SK-N-MC (cell line): Measurements from ENCODE around the gene FXYD5.

ENCODE experiments used
- EZH2 ChIP-seq: fragments of 200-600 bp; sonication (generic); IDR thresholded peaks from one replicate; pipeline ENCODE4 v1.6.1; 2017; ENCODE audit warnings: antibody characterized with exemption
- FOXP2 ChIP-seq: optimal IDR thresholded peaks from 2 replicates; pipeline ENCODE3; 2011; ENCODE audit warnings: mild to moderate bottlenecking, moderate library complexity; ENCODE audit not compliant: insufficient read depth; ENCODE audit errors: extremely low read length, control extremely low read depth
- POLR2AphosphoS5 ChIP-seq: IDR thresholded peaks from 2 replicates; pipeline ENCODE4 v1.6.1; 2012; ENCODE audit warnings: mild to moderate bottlenecking, low read depth, low read length, borderline replicate concordance

DNA sequence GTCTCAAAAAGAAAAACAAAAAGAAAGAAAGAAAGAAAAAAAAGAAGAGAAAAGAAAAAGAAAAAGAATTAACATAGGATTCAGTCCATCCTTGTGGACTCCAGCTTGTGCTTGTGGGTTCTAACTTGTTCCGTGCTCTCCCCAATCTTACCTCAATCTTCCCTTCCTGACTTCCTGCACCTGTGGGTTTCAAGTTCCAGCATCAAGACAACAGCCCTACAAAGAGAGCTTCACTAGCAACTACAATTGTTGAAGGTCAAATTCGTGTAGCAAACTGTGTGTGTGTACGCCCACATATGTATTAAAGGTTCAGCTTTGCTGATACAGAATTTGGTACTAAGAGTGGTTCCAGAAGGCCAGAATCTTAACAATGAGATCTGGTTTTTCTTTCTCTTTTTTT lies 25.3 kb downstream of the FXYD5 start:
- TF ChIP-seq FOXP2 (no peak), POLR2AphosphoS5 (no peak), EZH2 (no peak)
